SK-N-SH (cell line): ENCODE results near the gene PTPN6. TPM values are rescaled to one million over a fixed set of nuclear protein-coding genes. Genes with fewer than 3 reads are reported as not detected.
A peak's percentile ranks its signal among the peaks of the same experiment; 100 is the strongest.

ENCODE experiments used
- CTCF ChIA-PET: fragments of 300-600, 350-600 bp; formaldehyde crosslinking; extraction: SDS; loops from one replicate; lab custom pipeline; 2021; lab: Yijun Ruan, JAX
- POLR2A ChIA-PET: fragments of 350-600 bp; sonication (Branson Sonifier 250); formaldehyde crosslinking; extraction: SDS; loops from one replicate; lab custom pipeline; 2020; ENCODE audit warnings: antibody characterized with exemption, inconsistent platforms; lab: Yijun Ruan, JAX
- DNase-seq: peaks from one replicate; pipeline ENCODE4 v3.0.0; 2012
- H2AFZ ChIP-seq: fragments of 200-600 bp; sonication (generic); 2 replicates; pipeline ENCODE4 v1.8.1; 2016; ENCODE audit warnings: antibody characterized with exemption, mild to moderate bottlenecking, low read depth
- H3F3A ChIP-seq: fragments of 200-600 bp; sonication (generic); replicated peaks from 2 replicates; pipeline ENCODE3; 2016; ENCODE audit warnings: antibody characterized with exemption, mild to moderate bottlenecking; ENCODE audit not compliant: insufficient read depth
- H3K27ac ChIP-seq, 2 experiments: fragments of 200-500 bp in 1 of 2; fragments of 200-600 bp in 1 of 2; sonication (Bioruptor generic) in 1 of 2; sonication (generic), shearing (Covaris generic) in 1 of 2; 2 replicates each; pipeline versions ENCODE4 v1.5.1 to v1.6.1; 2014 to 2016; ENCODE audit warnings: low read depth in 2 of 2, inconsistent platforms in 1 of 2, low read length in 1 of 2, mild to moderate bottlenecking in 1 of 2, mixed read lengths in 1 of 2
- H3K27me3 ChIP-seq: fragments of 200-600 bp; sonication (generic), shearing (Covaris generic); 2 replicates; pipeline ENCODE4 v1.6.1; 2016; ENCODE audit warnings: mixed run types; ENCODE audit not compliant: insufficient read depth
- H3K36me3 ChIP-seq, 2 experiments: fragments of 200-500 bp in 1 of 2; fragments of 200-600 bp in 1 of 2; sonication (Bioruptor generic) in 1 of 2; sonication (generic) in 1 of 2; replicated peaks in 1 of 2; 2 replicates each; pipeline versions ENCODE3 to v1.5.1; 2014 to 2016; ENCODE audit warnings: low read length in 1 of 2, mild to moderate bottlenecking in 1 of 2; ENCODE audit not compliant: insufficient read depth in 2 of 2, control insufficient read depth in 1 of 2
- H3K4me1 ChIP-seq, 2 experiments: fragments of 200-500 bp in 1 of 2; fragments of 200-600 bp in 1 of 2; sonication (Bioruptor generic) in 1 of 2; sonication (generic), shearing (Covaris generic) in 1 of 2; 2 replicates each; pipeline versions ENCODE4 v1.5.1 to v1.6.1; 2014 to 2016; ENCODE audit warnings: low read depth in 1 of 2, low read length in 1 of 2, mixed run types in 1 of 2; ENCODE audit not compliant: insufficient read depth in 2 of 2, control insufficient read depth in 1 of 2
- H3K4me2 ChIP-seq: fragments of 200-600 bp; sonication (generic), shearing (Covaris generic); 2 replicates; pipeline ENCODE4 v1.6.1; 2017; ENCODE audit warnings: mixed run types
- H3K4me3 ChIP-seq, 2 experiments: fragments of 200-500 bp in 1 of 2; fragments of 200-600 bp in 1 of 2; sonication (Bioruptor generic) in 1 of 2; sonication (generic), shearing (Covaris generic) in 1 of 2; 2 replicates each; pipeline versions ENCODE4 v1.5.1 to v1.8.1; 2014 to 2016; ENCODE audit warnings: low read depth in 2 of 2, inconsistent platforms in 1 of 2, low read length in 1 of 2, mild to moderate bottlenecking in 1 of 2, mixed read lengths in 1 of 2, moderate library complexity in 1 of 2
- H3K79me2 ChIP-seq: fragments of 200-600 bp; sonication (generic); 2 replicates; pipeline ENCODE4 v1.8.1; 2017; ENCODE audit warnings: mild to moderate bottlenecking; ENCODE audit not compliant: insufficient read depth
- H3K9ac ChIP-seq: fragments of 200-600 bp; sonication (generic); 2 replicates; pipeline ENCODE4 v1.6.1; 2017; ENCODE audit warnings: mixed run types
- H3K9me2 ChIP-seq: fragments of 200-600 bp; sonication (generic); 2 replicates; pipeline ENCODE4 v1.6.1; 2017; ENCODE audit warnings: mixed run types
- H3K9me3 ChIP-seq: fragments of 200-600 bp; sonication (generic); 2 replicates; pipeline ENCODE4 v1.6.1; 2017; ENCODE audit warnings: mixed run types, mild to moderate bottlenecking, moderate library complexity
- H4K20me1 ChIP-seq: fragments of 200-600 bp; sonication (generic); 2 replicates; pipeline ENCODE4 v1.6.1; 2017; ENCODE audit warnings: mild to moderate bottlenecking, mixed run types; ENCODE audit not compliant: insufficient read depth
- ELF1 ChIP-seq: IDR thresholded peaks from 2 replicates; pipeline ENCODE4 v1.4.0; 2012
- EP300 ChIP-seq, 2 experiments: IDR thresholded peaks; 2 replicates each; pipeline versions ENCODE4 v1.4.0 to v1.6.1; 2012; ENCODE audit warnings: borderline replicate concordance in 1 of 2, low read depth in 1 of 2, low read length in 1 of 2
- FOSL2 ChIP-seq: IDR thresholded peaks from 2 replicates; pipeline ENCODE4 v1.4.0; 2012; ENCODE audit warnings: low read depth, mild to moderate bottlenecking, moderate library complexity, borderline replicate concordance
- FOXJ3 ChIP-seq: sonication (generic); formaldehyde crosslinking; IDR thresholded peaks from 2 replicates; pipeline ENCODE4 v1.5.1; 2020; ENCODE audit warnings: mild to moderate bottlenecking, missing genetic modification reagents
- GABPA ChIP-seq: IDR thresholded peaks from 2 replicates; pipeline ENCODE4 v1.4.0; 2012; ENCODE audit warnings: low read depth, mild to moderate bottlenecking
- JUND ChIP-seq: IDR thresholded peaks from 2 replicates; pipeline ENCODE4 v1.4.0; 2012
- MXI1 ChIP-seq: IDR thresholded peaks from 2 replicates; pipeline ENCODE4 v1.6.1; 2012; ENCODE audit warnings: mild to moderate bottlenecking, low read depth, low read length, improper control_type of control experiment
- NFIC ChIP-seq: IDR thresholded peaks from 2 replicates; pipeline ENCODE4 v1.4.0; 2012; ENCODE audit warnings: borderline replicate concordance
- NRF1 ChIP-seq: IDR thresholded peaks from 2 replicates; pipeline ENCODE4 v1.6.1; 2012; ENCODE audit warnings: low read depth, mild to moderate bottlenecking, low read length
- POLR2AphosphoS5 ChIP-seq: IDR thresholded peaks from 2 replicates; pipeline ENCODE4 v1.6.1; 2012; ENCODE audit warnings: low read depth, low read length
- RAD21 ChIP-seq: IDR thresholded peaks from 2 replicates; pipeline ENCODE4 v1.6.1; 2012; ENCODE audit warnings: mild to moderate bottlenecking, low read length
- SIN3A ChIP-seq: IDR thresholded peaks from 2 replicates; pipeline ENCODE4 v1.6.1; 2012; ENCODE audit warnings: low read depth, mild to moderate bottlenecking, low read length, moderate library complexity, borderline replicate concordance
- SMC3 ChIP-seq: IDR thresholded peaks from 2 replicates; pipeline ENCODE4 v1.6.1; 2012; ENCODE audit warnings: low read depth, low read length, improper control_type of control experiment
- TAF1 ChIP-seq: IDR thresholded peaks from 2 replicates; pipeline ENCODE4 v1.6.1; 2012; ENCODE audit warnings: low read depth, mild to moderate bottlenecking, low read length, moderate library complexity, borderline replicate concordance
- TCF12 ChIP-seq: IDR thresholded peaks from 2 replicates; pipeline ENCODE4 v1.4.0; 2012
- YY1 ChIP-seq: IDR thresholded peaks from 2 replicates; pipeline ENCODE4 v1.4.0; 2012; ENCODE audit warnings: low read depth, mild to moderate bottlenecking
- WGBS: methylation state at CpG from one replicate; pipeline ENCODE4 v1.1.6; 2017; ENCODE audit warnings: low lambda C conversion rate; 5-methylcytosine and 5-hydroxymethylcytosine counted together
- polyA plus RNA-seq, 3 experiments: library from polyadenylated mRNA; depleted of rRNA; stranded (reverse); fragments of >200 nt; gene quantifications; 2 replicates each; pipeline ENCODE4 v1.2.3, GENCODE V29; 2012
- TF ChIP-seq, protein P1 (sequence below): IDR thresholded peaks from 2 replicates; pipeline ENCODE4 v1.4.0; 2012; ENCODE audit warnings: low read depth, borderline replicate concordance
- TF ChIP-seq, protein P2 (sequence below): IDR thresholded peaks from 2 replicates; pipeline ENCODE4 v1.4.0; 2012; ENCODE audit warnings: low read depth, borderline replicate concordance
- TF ChIP-seq, protein P3 (sequence below): IDR thresholded peaks from 2 replicates; pipeline ENCODE4; 2012
- TF ChIP-seq, protein P4 (sequence below): IDR thresholded peaks from 2 replicates; pipeline ENCODE4 v1.6.1; 2012; ENCODE audit warnings: mild to moderate bottlenecking, low read depth, low read length, moderate library complexity
- TF ChIP-seq, protein P5 (sequence below): IDR thresholded peaks from 2 replicates; pipeline ENCODE4 v1.4.0; 2012; ENCODE audit warnings: low read depth
- TF ChIP-seq, protein P6 (sequence below): fragments of 150-350 bp; IDR thresholded peaks from 2 replicates; pipeline ENCODE4 v1.6.1; 2016; ENCODE audit warnings: mild to moderate bottlenecking, low read depth, low read length

Gene PTPN6
- polyA plus RNA-seq, 1 of the 3 experiments (the other 2 are of a cell fraction) = 0.12 TPM

DNA sequence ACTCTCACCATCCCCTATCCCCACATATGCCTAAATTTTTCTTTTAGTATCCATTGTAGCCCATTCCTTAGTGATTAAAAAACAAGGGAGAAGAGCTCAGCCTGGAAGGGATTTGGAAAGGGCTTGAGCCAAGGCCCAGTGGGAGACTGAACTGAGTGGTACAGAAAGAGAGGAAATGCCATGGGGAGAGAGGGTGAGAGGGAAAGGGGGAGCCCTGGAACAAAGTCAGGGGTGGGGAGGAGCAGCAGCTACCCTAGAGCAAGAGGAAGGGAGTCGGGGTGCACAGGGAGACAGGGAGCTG, 26.0 kb upstream of the PTPN6 start (continued):
- TF ChIP-seq, protein P1, sequence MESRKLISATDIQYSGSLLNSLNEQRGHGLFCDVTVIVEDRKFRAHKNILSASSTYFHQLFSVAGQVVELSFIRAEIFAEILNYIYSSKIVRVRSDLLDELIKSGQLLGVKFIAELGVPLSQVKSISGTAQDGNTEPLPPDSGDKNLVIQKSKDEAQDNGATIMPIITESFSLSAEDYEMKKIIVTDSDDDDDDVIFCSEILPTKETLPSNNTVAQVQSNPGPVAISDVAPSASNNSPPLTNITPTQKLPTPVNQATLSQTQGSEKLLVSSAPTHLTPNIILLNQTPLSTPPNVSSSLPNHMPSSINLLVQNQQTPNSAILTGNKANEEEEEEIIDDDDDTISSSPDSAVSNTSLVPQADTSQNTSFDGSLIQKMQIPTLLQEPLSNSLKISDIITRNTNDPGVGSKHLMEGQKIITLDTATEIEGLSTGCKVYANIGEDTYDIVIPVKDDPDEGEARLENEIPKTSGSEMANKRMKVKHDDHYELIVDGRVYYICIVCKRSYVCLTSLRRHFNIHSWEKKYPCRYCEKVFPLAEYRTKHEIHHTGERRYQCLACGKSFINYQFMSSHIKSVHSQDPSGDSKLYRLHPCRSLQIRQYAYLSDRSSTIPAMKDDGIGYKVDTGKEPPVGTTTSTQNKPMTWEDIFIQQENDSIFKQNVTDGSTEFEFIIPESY = no peak
- TF ChIP-seq, protein P2, sequence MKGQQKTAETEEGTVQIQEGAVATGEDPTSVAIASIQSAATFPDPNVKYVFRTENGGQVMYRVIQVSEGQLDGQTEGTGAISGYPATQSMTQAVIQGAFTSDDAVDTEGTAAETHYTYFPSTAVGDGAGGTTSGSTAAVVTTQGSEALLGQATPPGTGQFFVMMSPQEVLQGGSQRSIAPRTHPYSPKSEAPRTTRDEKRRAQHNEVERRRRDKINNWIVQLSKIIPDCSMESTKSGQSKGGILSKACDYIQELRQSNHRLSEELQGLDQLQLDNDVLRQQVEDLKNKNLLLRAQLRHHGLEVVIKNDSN = no peak
- TF ChIP-seq ELF1 = no peak
- TF ChIP-seq, protein P3, sequence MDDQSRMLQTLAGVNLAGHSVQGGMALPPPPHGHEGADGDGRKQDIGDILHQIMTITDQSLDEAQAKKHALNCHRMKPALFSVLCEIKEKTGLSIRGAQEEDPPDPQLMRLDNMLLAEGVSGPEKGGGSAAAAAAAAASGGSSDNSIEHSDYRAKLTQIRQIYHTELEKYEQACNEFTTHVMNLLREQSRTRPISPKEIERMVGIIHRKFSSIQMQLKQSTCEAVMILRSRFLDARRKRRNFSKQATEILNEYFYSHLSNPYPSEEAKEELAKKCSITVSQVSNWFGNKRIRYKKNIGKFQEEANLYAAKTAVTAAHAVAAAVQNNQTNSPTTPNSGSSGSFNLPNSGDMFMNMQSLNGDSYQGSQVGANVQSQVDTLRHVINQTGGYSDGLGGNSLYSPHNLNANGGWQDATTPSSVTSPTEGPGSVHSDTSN = no peak
- no peak for TF ChIP-seq RAD21
- no peak for TF ChIP-seq NRF1
- TF ChIP-seq MXI1 = no peak
- no peak for TF ChIP-seq NFIC
- no peak for TF ChIP-seq EP300 (IDR thresholded peaks at IDR 0.05; ENCODE audit: borderline replicate concordance in 1 of 2, low read depth in 1 of 2, low read length in 1 of 2)
- TF ChIP-seq TCF12 = no peak

DNA sequence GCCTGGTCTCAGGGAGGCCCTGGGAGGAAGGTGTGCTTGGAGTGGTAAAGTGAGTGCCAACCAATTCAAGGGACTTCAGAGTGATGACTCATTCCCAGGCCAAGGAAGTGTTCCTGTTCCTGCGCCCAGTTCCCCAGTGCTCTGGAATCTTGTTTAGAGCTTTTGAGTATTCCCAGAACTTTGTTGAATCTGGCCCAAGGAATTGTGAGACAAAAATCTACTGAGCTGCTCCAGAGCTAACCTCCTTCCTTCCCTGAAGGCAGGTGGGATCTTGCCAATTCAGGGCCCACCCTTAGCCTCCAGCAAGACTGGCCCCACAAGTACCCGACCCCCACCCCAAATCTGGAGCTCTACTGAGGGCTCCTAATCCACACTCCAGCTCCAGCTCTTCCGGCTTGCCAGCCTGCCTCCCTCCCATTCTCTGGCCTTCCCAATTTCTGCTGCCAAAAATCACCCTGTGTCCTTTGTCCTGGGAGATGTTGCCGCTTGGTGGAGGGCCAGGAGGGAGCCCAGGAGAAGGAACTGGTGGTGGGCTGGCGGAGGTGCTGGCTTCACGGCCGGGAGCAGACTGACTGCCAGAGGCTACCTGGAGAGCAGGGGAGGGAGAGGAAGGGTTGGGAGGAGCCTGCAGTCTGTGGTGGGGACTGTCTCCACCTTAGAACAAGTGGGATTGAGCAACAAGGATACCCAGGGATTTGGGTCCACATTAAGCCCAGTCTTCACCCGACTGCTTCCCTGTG, 25.4 kb upstream of the PTPN6 start:
- Histone ChIP-seq H2AFZ (peak overlapping the region; percentile 17; the same call in 1 of the 2 replicates), H3K4me1 (peaks cover 37 to 38% of the 10 kb centered on the region in 2 experiments), H3K36me3 (peaks cover 5 to 8% of the 10 kb centered on the region in 2 experiments), H3K9me2 (no peaks in the 10 kb centered on the region), H3K4me3 (peak overlapping the region; percentile 42 to 59), H4K20me1 (peaks cover 21% of the 10 kb centered on the region), H3K9ac (peak overlapping the region; percentile 90; the same call in 1 of the 2 replicates), H3F3A (peaks cover 30% of the 10 kb centered on the region), H3K27me3 (no peaks in the 10 kb centered on the region), H3K4me2 (peak overlapping the region; percentile 81), H3K27ac (peak overlapping the region; percentile 76 to 90), H3K79me2 (peaks cover 42% of the 10 kb centered on the region), H3K9me3 (no peaks in the 10 kb centered on the region)
- TF ChIP-seq FOXJ3 (CRISPR knock-in tag) = 0 out of 2 replicates have a peak, but pooled peaks have one; percentile 35
- peak; percentile 81 for TF ChIP-seq JUND
- TF ChIP-seq, protein P4, sequence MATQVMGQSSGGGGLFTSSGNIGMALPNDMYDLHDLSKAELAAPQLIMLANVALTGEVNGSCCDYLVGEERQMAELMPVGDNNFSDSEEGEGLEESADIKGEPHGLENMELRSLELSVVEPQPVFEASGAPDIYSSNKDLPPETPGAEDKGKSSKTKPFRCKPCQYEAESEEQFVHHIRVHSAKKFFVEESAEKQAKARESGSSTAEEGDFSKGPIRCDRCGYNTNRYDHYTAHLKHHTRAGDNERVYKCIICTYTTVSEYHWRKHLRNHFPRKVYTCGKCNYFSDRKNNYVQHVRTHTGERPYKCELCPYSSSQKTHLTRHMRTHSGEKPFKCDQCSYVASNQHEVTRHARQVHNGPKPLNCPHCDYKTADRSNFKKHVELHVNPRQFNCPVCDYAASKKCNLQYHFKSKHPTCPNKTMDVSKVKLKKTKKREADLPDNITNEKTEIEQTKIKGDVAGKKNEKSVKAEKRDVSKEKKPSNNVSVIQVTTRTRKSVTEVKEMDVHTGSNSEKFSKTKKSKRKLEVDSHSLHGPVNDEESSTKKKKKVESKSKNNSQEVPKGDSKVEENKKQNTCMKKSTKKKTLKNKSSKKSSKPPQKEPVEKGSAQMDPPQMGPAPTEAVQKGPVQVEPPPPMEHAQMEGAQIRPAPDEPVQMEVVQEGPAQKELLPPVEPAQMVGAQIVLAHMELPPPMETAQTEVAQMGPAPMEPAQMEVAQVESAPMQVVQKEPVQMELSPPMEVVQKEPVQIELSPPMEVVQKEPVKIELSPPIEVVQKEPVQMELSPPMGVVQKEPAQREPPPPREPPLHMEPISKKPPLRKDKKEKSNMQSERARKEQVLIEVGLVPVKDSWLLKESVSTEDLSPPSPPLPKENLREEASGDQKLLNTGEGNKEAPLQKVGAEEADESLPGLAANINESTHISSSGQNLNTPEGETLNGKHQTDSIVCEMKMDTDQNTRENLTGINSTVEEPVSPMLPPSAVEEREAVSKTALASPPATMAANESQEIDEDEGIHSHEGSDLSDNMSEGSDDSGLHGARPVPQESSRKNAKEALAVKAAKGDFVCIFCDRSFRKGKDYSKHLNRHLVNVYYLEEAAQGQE = 0 out of 2 replicates have a peak, but pooled peaks have one; percentile 45
- TF ChIP-seq TAF1 = peak; percentile 63
- TF ChIP-seq GABPA = peak; percentile 9
- peak; percentile 45 for TF ChIP-seq TCF12
- TF ChIP-seq, protein P5, sequence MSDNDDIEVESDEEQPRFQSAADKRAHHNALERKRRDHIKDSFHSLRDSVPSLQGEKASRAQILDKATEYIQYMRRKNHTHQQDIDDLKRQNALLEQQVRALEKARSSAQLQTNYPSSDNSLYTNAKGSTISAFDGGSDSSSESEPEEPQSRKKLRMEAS = peak; percentile 36; the same call in 1 of the 2 replicates
- peak; percentile 46; the same call in 1 of the 2 replicates for TF ChIP-seq YY1
- TF ChIP-seq SIN3A = no peak
- peak; percentile 75 for TF ChIP-seq POLR2AphosphoS5
- TF ChIP-seq ELF1 = 0 out of 2 replicates have a peak, but pooled peaks have one; percentile 17
- TF ChIP-seq, protein P6, sequence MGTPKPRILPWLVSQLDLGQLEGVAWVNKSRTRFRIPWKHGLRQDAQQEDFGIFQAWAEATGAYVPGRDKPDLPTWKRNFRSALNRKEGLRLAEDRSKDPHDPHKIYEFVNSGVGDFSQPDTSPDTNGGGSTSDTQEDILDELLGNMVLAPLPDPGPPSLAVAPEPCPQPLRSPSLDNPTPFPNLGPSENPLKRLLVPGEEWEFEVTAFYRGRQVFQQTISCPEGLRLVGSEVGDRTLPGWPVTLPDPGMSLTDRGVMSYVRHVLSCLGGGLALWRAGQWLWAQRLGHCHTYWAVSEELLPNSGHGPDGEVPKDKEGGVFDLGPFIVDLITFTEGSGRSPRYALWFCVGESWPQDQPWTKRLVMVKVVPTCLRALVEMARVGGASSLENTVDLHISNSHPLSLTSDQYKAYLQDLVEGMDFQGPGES = no peak
- peak; percentile 58 for TF ChIP-seq NFIC
- TF ChIP-seq SMC3 = no peak
- TF ChIP-seq FOSL2 = peak; percentile 84
- ChIA-PET CTCF (interaction anchor here (0.7 to 8.2 kb wide), 17 partner anchors 11 to 219 kb away, joined by 3 to 134 read pairs (median 17); partner anchors contain the start of genes C12orf57, ENO2, RNU7-1 and SPSB2), POLR2A (interaction anchor here (0.5 to 7.3 kb wide), 17 partner anchors 9 to 391 kb away, joined by 3 to 82 read pairs (median 5); partner anchors contain the start of genes C12orf57, ENO2, GAPDH and RNU7-1)
- WGBS = 4% methylated on average over 8 of the region's 8 CpGs
- peak; percentile 65 for DNase-seq
